MCF 10A (cell line): ENCODE measurements around the gene GFRA1. TPM values are rescaled to one million over a fixed set of nuclear protein-coding genes. Genes with fewer than 3 reads are reported as not detected.

ENCODE experiments used
- BruUV-seq: library from RNA; stranded (reverse); fragments of 400-500 nt; replicated peaks from 2 replicates; lab custom pipeline; 2021; lab: Mats Ljungman, UMichigan
- CTCF ChIA-PET: fragments of 300-600 bp; sonication (Branson Sonifier 250); formaldehyde crosslinking; extraction: SDS; loops from one replicate; lab custom pipeline; 2021; ENCODE audit warnings: antibody characterized with exemption, inconsistent platforms; lab: Yijun Ruan, JAX
- POLR2A ChIA-PET: fragments of 300-600, 350-650 bp; sonication (Branson Sonifier 250); formaldehyde crosslinking; extraction: SDS; loops from one replicate; lab custom pipeline; 2020; ENCODE audit warnings: antibody characterized with exemption, inconsistent platforms; lab: Yijun Ruan, JAX
- DNase-seq: peaks from one replicate; pipeline ENCODE4 v3.0.0-alpha.2; 2018; ENCODE audit not compliant: unreplicated experiment
- H3K27ac Mint-ChIP-seq: one replicate; pipeline ENCODE4 v1.8.0; 2022; ENCODE audit warnings: mild to moderate bottlenecking, low read depth, mixed read lengths; ENCODE audit not compliant: unreplicated experiment
- H3K27me3 Mint-ChIP-seq: one replicate; pipeline ENCODE4 v1.8.0; 2022; ENCODE audit warnings: mixed read lengths; ENCODE audit not compliant: insufficient read depth, unreplicated experiment
- H3K36me3 Mint-ChIP-seq: one replicate; pipeline ENCODE4 v1.8.0; 2022; ENCODE audit warnings: mild to moderate bottlenecking, moderate library complexity, mixed read lengths; ENCODE audit not compliant: insufficient read depth, unreplicated experiment
- H3K4me1 Mint-ChIP-seq: one replicate; pipeline ENCODE4 v1.8.0; 2022; ENCODE audit warnings: mixed read lengths; ENCODE audit not compliant: insufficient read depth, unreplicated experiment
- H3K4me3 Mint-ChIP-seq: one replicate; pipeline ENCODE4 v1.8.0; 2022; ENCODE audit warnings: mild to moderate bottlenecking, moderate library complexity, mixed read lengths; ENCODE audit not compliant: unreplicated experiment
- H3K9me3 Mint-ChIP-seq: one replicate; pipeline ENCODE4 v1.8.0; 2022; ENCODE audit warnings: mixed read lengths; ENCODE audit not compliant: unreplicated experiment
- intact Hi-C: fragments of 100-400 bp; cut with micrococcal nuclease; formaldehyde crosslinking; loops from 2 replicates; pipeline ENCODE4 v1.14.1; 2022
- total RNA-seq: library from RNA; stranded (reverse); gene quantifications from 2 replicates; pipeline ENCODE4 v1.2.3, GENCODE V29; 2022
- TF ChIP-seq, protein P1 (sequence below): fragments of 200-600 bp; IDR thresholded peaks from one replicate; pipeline ENCODE4 v1.8.0; 2022; ENCODE audit warnings: antibody characterized with exemption, mild to moderate bottlenecking; ENCODE audit not compliant: unreplicated experiment

Gene GFRA1
- total RNA-seq, 1 experiment from 2014 or later, result not detected

DNA sequence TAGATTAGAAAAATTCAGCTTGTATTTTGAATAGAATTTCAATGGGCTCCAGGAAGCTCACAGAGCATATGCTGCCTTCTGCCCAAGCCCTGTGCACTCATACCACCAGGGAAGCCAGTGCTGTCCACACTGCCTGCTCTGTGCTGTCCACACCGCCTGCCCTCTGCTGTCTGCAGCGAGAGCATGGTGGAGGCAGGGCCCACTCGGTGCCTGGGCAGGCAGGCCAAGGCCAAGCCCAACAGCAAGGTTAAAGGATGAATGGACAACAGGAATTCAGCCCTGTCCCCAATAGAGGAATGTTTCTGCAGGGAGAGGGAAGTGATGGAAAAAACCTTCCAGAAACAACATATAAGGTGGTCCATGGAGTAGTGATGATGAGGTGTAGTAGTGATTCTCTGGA lies 146.8 kb downstream of the GFRA1 start:
- Mint-ChIP-seq H3K4me3 (no peak overlapping the region), H3K4me1 (no peaks in the 10 kb centered on the region), H3K9me3 (no peaks in the 10 kb centered on the region), H3K36me3 (no peaks in the 10 kb centered on the region), H3K27ac (no peak overlapping the region), H3K27me3 (no peaks in the 10 kb centered on the region)
- no peak for DNase-seq
- POLR2A ChIA-PET, result no interaction called here
- CTCF ChIA-PET, result no interaction called here
- TF ChIP-seq, protein P1, sequence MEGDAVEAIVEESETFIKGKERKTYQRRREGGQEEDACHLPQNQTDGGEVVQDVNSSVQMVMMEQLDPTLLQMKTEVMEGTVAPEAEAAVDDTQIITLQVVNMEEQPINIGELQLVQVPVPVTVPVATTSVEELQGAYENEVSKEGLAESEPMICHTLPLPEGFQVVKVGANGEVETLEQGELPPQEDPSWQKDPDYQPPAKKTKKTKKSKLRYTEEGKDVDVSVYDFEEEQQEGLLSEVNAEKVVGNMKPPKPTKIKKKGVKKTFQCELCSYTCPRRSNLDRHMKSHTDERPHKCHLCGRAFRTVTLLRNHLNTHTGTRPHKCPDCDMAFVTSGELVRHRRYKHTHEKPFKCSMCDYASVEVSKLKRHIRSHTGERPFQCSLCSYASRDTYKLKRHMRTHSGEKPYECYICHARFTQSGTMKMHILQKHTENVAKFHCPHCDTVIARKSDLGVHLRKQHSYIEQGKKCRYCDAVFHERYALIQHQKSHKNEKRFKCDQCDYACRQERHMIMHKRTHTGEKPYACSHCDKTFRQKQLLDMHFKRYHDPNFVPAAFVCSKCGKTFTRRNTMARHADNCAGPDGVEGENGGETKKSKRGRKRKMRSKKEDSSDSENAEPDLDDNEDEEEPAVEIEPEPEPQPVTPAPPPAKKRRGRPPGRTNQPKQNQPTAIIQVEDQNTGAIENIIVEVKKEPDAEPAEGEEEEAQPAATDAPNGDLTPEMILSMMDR, result no peak
- BruUV-seq, result no TSS peak
- intact Hi-C loops, result no loop called here

DNA sequence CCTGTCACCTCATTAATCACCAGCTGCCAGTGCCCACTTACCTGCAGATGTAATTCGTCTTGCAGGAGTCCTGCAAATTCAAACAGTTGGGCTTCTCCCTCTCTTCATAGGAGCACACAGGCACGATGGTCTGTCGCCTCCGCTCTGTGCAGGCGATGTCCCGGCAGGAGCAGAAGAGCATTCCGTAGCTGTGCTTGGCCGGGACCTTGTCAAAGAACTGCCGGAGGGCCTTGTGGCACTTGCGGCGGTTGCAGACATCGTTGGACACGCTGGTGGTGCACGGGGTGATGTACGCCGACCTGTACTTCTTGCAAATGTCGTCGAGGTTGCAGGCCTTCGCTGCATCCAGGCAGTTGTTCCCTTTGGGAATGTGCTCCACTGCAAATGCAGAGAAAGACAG lies 147.8 kb downstream of the GFRA1 start:
- H3K27ac Mint-ChIP-seq, result no peak overlapping the region
- ChIA-PET POLR2A (interaction anchor here (0.6 kb wide), 1 partner anchor 602 kb away, joined by 3 read pairs; no protein-coding TSS in a partner anchor), CTCF (no interaction called here)
- H3K4me1 Mint-ChIP-seq, result no peaks in the 10 kb centered on the region
- H3K9me3 Mint-ChIP-seq, result no peaks in the 10 kb centered on the region
- no peak overlapping the region for H3K4me3 Mint-ChIP-seq
- TF ChIP-seq, protein P1, result no peak
- intact Hi-C loops, result no loop called here
- no TSS peak for BruUV-seq
- no peak for DNase-seq
- no peaks in the 10 kb centered on the region for H3K27me3 Mint-ChIP-seq
- H3K36me3 Mint-ChIP-seq, result no peaks in the 10 kb centered on the region

DNA sequence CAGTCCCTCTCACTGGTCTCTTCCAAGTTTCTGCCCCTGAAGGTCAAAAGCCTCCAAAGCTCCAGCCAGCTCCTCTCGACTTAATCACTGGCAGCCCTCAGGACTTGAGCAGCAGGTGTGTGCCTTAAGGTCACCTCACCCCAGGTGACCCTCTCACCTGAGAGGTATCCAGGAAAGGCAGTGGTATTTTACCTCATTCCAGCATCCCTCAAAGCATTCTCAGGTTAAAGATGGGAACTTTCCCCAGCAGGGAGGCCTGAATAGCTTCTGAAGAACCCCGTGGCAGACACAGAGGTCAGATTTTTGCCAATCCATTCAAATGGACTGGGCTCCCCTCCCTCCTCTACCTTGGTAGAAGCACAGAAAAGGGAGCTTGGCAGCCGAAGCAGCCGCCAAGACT lies 148.2 kb downstream of the GFRA1 start:
- BruUV-seq, result no TSS peak
- Mint-ChIP-seq H3K27ac (no peak overlapping the region), H3K36me3 (no peaks in the 10 kb centered on the region), H3K27me3 (no peaks in the 10 kb centered on the region), H3K4me1 (no peaks in the 10 kb centered on the region), H3K9me3 (no peaks in the 10 kb centered on the region), H3K4me3 (no peak overlapping the region)
- no peak for DNase-seq
- TF ChIP-seq, protein P1, result no peak
- ChIA-PET CTCF (no interaction called here), POLR2A (interaction anchor here (0.6 kb wide), 1 partner anchor 601 kb away, joined by 3 read pairs; no protein-coding TSS in a partner anchor)
- intact Hi-C loops, result no loop called here

- TF ChIP-seq, protein P1, result no peak
- intact Hi-C loops, result no loop called here
- peaks cover 2% of the 10 kb centered on the region for H3K9me3 Mint-ChIP-seq
- ChIA-PET CTCF (interaction anchor here (0.7 kb wide), 1 partner anchor 14 kb away, joined by 3 read pairs; no protein-coding TSS in a partner anchor), POLR2A (no interaction called here)
- no peaks in the 10 kb centered on the region for H3K27me3 Mint-ChIP-seq
- H3K36me3 Mint-ChIP-seq, result peaks cover 5% of the 10 kb centered on the region
- H3K27ac Mint-ChIP-seq, result no peak overlapping the region
- DNase-seq, result no peak
- BruUV-seq, result no TSS peak
- H3K4me1 Mint-ChIP-seq, result no peaks in the 10 kb centered on the region
- no peak overlapping the region for H3K4me3 Mint-ChIP-seq
Measured at GRCh38 chr10:116122664-116123063, 150.3 kb downstream of the GFRA1 start.
